Measurements from ENCODE around the gene PHYHD1. TPM values are rescaled to one million over a fixed set of nuclear protein-coding genes. Genes with fewer than 3 reads are reported as not detected.

Gene PHYHD1
- total and polyA plus RNA-seq, 2 of the 13 experiments (the other 11 are each of a cell fraction or from before 2014, with no cell fraction given): 10.6 to 25.3 TPM

DNA sequence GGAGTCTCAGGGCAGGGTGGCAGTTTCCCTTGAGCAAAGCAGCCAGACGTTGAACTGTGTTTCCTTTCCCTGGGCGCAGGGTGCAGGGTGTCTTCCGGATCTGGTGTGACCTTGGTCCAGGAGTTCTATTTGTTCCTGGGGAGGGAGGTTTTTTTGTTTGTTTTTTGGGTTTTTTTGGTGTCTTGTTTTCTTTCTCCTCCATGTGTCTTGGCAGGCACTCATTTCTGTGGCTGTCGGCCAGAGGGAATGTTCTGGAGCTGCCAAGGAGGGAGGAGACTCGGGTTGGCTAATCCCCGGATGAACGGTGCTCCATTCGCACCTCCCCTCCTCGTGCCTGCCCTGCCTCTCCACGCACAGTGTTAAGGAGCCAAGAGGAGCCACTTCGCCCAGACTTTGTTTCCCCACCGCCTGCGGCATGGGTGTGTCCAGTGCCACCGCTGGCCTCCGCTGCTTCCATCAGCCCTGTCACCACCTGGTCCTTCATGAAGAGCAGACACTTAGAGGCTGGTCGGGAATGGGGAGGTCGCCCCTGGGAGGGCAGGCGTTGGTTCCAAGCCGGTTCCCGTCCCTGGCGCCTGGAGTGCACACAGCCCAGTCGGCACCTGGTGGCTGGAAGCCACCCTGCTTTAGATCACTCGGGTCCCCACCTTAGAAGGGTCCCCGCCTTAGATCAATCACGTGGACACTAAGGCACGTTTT is 3.5 kb upstream of the PHYHD1 start (continued):
- TF ChIP-seq ZHX2 (IDR thresholded peaks at IDR 0.05; ENCODE audit: low read depth) (no peak), ZHX2 (CRISPR knock-in tag; IDR thresholded peaks at IDR 0.05; ENCODE audit: borderline replicate concordance) (no peak), ZNF766 (CRISPR knock-in tag; IDR thresholded peaks at IDR 0.05; ENCODE audit: borderline replicate concordance) (no peak), MTA1 (CRISPR knock-in tag; IDR thresholded peaks at IDR 0.05; ENCODE audit: borderline replicate concordance) (peak; percentile 90; the same call in 1 of the 2 replicates)
- TF ChIP-seq, protein P1, sequence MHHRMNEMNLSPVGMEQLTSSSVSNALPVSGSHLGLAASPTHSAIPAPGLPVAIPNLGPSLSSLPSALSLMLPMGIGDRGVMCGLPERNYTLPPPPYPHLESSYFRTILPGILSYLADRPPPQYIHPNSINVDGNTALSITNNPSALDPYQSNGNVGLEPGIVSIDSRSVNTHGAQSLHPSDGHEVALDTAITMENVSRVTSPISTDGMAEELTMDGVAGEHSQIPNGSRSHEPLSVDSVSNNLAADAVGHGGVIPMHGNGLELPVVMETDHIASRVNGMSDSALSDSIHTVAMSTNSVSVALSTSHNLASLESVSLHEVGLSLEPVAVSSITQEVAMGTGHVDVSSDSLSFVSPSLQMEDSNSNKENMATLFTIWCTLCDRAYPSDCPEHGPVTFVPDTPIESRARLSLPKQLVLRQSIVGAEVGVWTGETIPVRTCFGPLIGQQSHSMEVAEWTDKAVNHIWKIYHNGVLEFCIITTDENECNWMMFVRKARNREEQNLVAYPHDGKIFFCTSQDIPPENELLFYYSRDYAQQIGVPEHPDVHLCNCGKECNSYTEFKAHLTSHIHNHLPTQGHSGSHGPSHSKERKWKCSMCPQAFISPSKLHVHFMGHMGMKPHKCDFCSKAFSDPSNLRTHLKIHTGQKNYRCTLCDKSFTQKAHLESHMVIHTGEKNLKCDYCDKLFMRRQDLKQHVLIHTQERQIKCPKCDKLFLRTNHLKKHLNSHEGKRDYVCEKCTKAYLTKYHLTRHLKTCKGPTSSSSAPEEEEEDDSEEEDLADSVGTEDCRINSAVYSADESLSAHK (CRISPR knock-in tag; IDR thresholded peaks at IDR 0.05; ENCODE audit: borderline replicate concordance): no peak
- TF ChIP-seq, protein P2, sequence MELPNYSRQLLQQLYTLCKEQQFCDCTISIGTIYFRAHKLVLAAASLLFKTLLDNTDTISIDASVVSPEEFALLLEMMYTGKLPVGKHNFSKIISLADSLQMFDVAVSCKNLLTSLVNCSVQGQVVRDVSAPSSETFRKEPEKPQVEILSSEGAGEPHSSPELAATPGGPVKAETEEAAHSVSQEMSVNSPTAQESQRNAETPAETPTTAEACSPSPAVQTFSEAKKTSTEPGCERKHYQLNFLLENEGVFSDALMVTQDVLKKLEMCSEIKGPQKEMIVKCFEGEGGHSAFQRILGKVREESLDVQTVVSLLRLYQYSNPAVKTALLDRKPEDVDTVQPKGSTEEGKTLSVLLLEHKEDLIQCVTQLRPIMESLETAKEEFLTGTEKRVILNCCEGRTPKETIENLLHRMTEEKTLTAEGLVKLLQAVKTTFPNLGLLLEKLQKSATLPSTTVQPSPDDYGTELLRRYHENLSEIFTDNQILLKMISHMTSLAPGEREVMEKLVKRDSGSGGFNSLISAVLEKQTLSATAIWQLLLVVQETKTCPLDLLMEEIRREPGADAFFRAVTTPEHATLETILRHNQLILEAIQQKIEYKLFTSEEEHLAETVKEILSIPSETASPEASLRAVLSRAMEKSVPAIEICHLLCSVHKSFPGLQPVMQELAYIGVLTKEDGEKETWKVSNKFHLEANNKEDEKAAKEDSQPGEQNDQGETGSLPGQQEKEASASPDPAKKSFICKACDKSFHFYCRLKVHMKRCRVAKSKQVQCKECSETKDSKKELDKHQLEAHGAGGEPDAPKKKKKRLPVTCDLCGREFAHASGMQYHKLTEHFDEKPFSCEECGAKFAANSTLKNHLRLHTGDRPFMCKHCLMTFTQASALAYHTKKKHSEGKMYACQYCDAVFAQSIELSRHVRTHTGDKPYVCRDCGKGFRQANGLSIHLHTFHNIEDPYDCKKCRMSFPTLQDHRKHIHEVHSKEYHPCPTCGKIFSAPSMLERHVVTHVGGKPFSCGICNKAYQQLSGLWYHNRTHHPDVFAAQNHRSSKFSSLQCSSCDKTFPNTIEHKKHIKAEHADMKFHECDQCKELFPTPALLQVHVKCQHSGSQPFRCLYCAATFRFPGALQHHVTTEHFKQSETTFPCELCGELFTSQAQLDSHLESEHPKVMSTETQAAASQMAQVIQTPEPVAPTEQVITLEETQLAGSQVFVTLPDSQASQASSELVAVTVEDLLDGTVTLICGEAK (IDR thresholded peaks at IDR 0.05): no peak
- TF ChIP-seq, protein P2 (CRISPR knock-in tag; IDR thresholded peaks at IDR 0.05): peak; percentile 68
